ENCODE data around the gene RABGAP1L.
"Not testable (repeated sequence)": the region's sequence is repeated elsewhere in the genome, so short reads cannot be mapped to it uniquely, and the experiment has no call there.

The RABGAP1L gene
- 162 to 186 (median 182) reads per million in 3 donors for total RNA-seq

- no peaks in the 10 kb centered on the region for H3K9me3 ChIP-seq (ENCODE audit: control insufficient read depth, low read length)
- no peaks in the 10 kb centered on the region for H3K27me3 ChIP-seq (replicated peaks; ENCODE audit: control insufficient read depth, insufficient read depth, low read length, poor library complexity, severe bottlenecking)
- peak within 1 kb of the TSS; percentile 91 for H3K4me3 ChIP-seq (ENCODE audit: insufficient read depth, low read depth, low read length, poor library complexity, severe bottlenecking)
- H3K4me1 ChIP-seq (ENCODE audit: control insufficient read depth, insufficient read depth, low read length, poor library complexity, severe bottlenecking) = peaks cover 12% of the 10 kb centered on the region
- H3K27ac ChIP-seq (ENCODE audit: insufficient read depth, low read length, poor library complexity, severe bottlenecking) = peak within 1 kb of the TSS; percentile 91
- no peaks in the 10 kb centered on the region for H3K36me3 ChIP-seq (ENCODE audit: control insufficient read depth, insufficient read depth, low read length)
- peak; percentile 85 to 88 (median 87) for DNase-seq
These were observed at the start of gene RABGAP1L for GRCh38 chr1:174159252-174160108. TSS of gene RABGAP1L (plus strand) at chr1:174159520.

- Histone ChIP-seq H3K36me3 (ENCODE audit: control insufficient read depth, insufficient read depth, low read length) (no peaks in the 10 kb centered on the region), H3K9me3 (ENCODE audit: control insufficient read depth, low read length) (no peaks in the 10 kb centered on the region), H3K27me3 (replicated peaks; ENCODE audit: control insufficient read depth, insufficient read depth, low read length, poor library complexity, severe bottlenecking) (no peaks in the 10 kb centered on the region), H3K4me1 (ENCODE audit: control insufficient read depth, insufficient read depth, low read length, poor library complexity, severe bottlenecking) (no peaks in the 10 kb centered on the region), H3K27ac (ENCODE audit: insufficient read depth, low read length, poor library complexity, severe bottlenecking) (no peak overlapping the region), H3K4me3 (ENCODE audit: insufficient read depth, low read depth, low read length, poor library complexity, severe bottlenecking) (no peak overlapping the region)
- DNase-seq = no peak
These were observed 49.3 kb upstream of the RABGAP1L start for GRCh38 chr1:174110053-174110452.

- DNase-seq = no peak
- Histone ChIP-seq H3K9me3 (ENCODE audit: control insufficient read depth, low read length) (no peaks in the 10 kb centered on the region), H3K4me3 (ENCODE audit: insufficient read depth, low read depth, low read length, poor library complexity, severe bottlenecking) (no peak overlapping the region), H3K36me3 (ENCODE audit: control insufficient read depth, insufficient read depth, low read length) (no peaks in the 10 kb centered on the region), H3K27me3 (replicated peaks; ENCODE audit: control insufficient read depth, insufficient read depth, low read length, poor library complexity, severe bottlenecking) (no peaks in the 10 kb centered on the region), H3K27ac (ENCODE audit: insufficient read depth, low read length, poor library complexity, severe bottlenecking) (no peak overlapping the region), H3K4me1 (ENCODE audit: control insufficient read depth, insufficient read depth, low read length, poor library complexity, severe bottlenecking) (no peaks in the 10 kb centered on the region)
These were observed 46.7 kb upstream of the RABGAP1L start for GRCh38 chr1:174112489-174113162.

- Histone ChIP-seq H3K36me3 (ENCODE audit: control insufficient read depth, insufficient read depth, low read length) (no peaks in the 10 kb centered on the region), H3K4me1 (ENCODE audit: control insufficient read depth, insufficient read depth, low read length, poor library complexity, severe bottlenecking) (no peaks in the 10 kb centered on the region), H3K27ac (ENCODE audit: insufficient read depth, low read length, poor library complexity, severe bottlenecking) (no peak overlapping the region), H3K4me3 (ENCODE audit: insufficient read depth, low read depth, low read length, poor library complexity, severe bottlenecking) (no peak overlapping the region), H3K27me3 (replicated peaks; ENCODE audit: control insufficient read depth, insufficient read depth, low read length, poor library complexity, severe bottlenecking) (no peaks in the 10 kb centered on the region), H3K9me3 (ENCODE audit: control insufficient read depth, low read length) (no peaks in the 10 kb centered on the region)
- DNase-seq = no peak
These were observed 45.2 kb upstream of the RABGAP1L start for GRCh38 chr1:174114106-174114505.

- H3K4me3 ChIP-seq (ENCODE audit: insufficient read depth, low read depth, low read length, poor library complexity, severe bottlenecking) = no peak overlapping the region
- no peak for DNase-seq
- no peaks in the 10 kb centered on the region for H3K27me3 ChIP-seq (replicated peaks; ENCODE audit: control insufficient read depth, insufficient read depth, low read length, poor library complexity, severe bottlenecking)
- no peak overlapping the region for H3K27ac ChIP-seq (ENCODE audit: insufficient read depth, low read length, poor library complexity, severe bottlenecking)
- H3K4me1 ChIP-seq (ENCODE audit: control insufficient read depth, insufficient read depth, low read length, poor library complexity, severe bottlenecking) = no peaks in the 10 kb centered on the region
- H3K9me3 ChIP-seq (ENCODE audit: control insufficient read depth, low read length) = no peaks in the 10 kb centered on the region
- H3K36me3 ChIP-seq (ENCODE audit: control insufficient read depth, insufficient read depth, low read length) = no peaks in the 10 kb centered on the region
These were observed 44.4 kb upstream of the RABGAP1L start for GRCh38 chr1:174114788-174115448.

GRCh38 chr1:174116042-174116441, 43.3 kb upstream of the RABGAP1L start:
- no peak for DNase-seq
- Histone ChIP-seq H3K9me3 (ENCODE audit: control insufficient read depth, low read length) (no peaks in the 10 kb centered on the region), H3K4me1 (ENCODE audit: control insufficient read depth, insufficient read depth, low read length, poor library complexity, severe bottlenecking) (no peaks in the 10 kb centered on the region), H3K4me3 (ENCODE audit: insufficient read depth, low read depth, low read length, poor library complexity, severe bottlenecking) (no peak overlapping the region), H3K27ac (ENCODE audit: insufficient read depth, low read length, poor library complexity, severe bottlenecking) (no peak overlapping the region), H3K27me3 (replicated peaks; ENCODE audit: control insufficient read depth, insufficient read depth, low read length, poor library complexity, severe bottlenecking) (no peaks in the 10 kb centered on the region), H3K36me3 (ENCODE audit: control insufficient read depth, insufficient read depth, low read length) (no peaks in the 10 kb centered on the region)

- no peaks in the 10 kb centered on the region for H3K27me3 ChIP-seq (replicated peaks; ENCODE audit: control insufficient read depth, insufficient read depth, low read length, poor library complexity, severe bottlenecking)
- no peaks in the 10 kb centered on the region for H3K36me3 ChIP-seq (ENCODE audit: control insufficient read depth, insufficient read depth, low read length)
- no peak overlapping the region for H3K4me3 ChIP-seq (ENCODE audit: insufficient read depth, low read depth, low read length, poor library complexity, severe bottlenecking)
- no peak overlapping the region for H3K27ac ChIP-seq (ENCODE audit: insufficient read depth, low read length, poor library complexity, severe bottlenecking)
- DNase-seq = no peak
- H3K4me1 ChIP-seq (ENCODE audit: control insufficient read depth, insufficient read depth, low read length, poor library complexity, severe bottlenecking) = no peaks in the 10 kb centered on the region
- H3K9me3 ChIP-seq (ENCODE audit: control insufficient read depth, low read length) = no peaks in the 10 kb centered on the region
These were observed 40.6 kb upstream of the RABGAP1L start for GRCh38 chr1:174118751-174119150.

GRCh38 chr1:174122318-174122717, 37.0 kb upstream of the RABGAP1L start:
- not testable (repeated sequence) for H3K36me3 ChIP-seq (ENCODE audit: control insufficient read depth, insufficient read depth, low read length); H3K9me3 ChIP-seq (ENCODE audit: control insufficient read depth, low read length); H3K4me1 ChIP-seq (ENCODE audit: control insufficient read depth, insufficient read depth, low read length, poor library complexity, severe bottlenecking); DNase-seq; H3K27ac ChIP-seq (ENCODE audit: insufficient read depth, low read length, poor library complexity, severe bottlenecking); H3K4me3 ChIP-seq (ENCODE audit: insufficient read depth, low read depth, low read length, poor library complexity, severe bottlenecking); H3K27me3 ChIP-seq (replicated peaks; ENCODE audit: control insufficient read depth, insufficient read depth, low read length, poor library complexity, severe bottlenecking)

GRCh38 chr1:174123843-174124242, 35.5 kb upstream of the RABGAP1L start:
- Histone ChIP-seq H3K36me3 (ENCODE audit: control insufficient read depth, insufficient read depth, low read length) (no peaks in the 10 kb centered on the region), H3K27me3 (replicated peaks; ENCODE audit: control insufficient read depth, insufficient read depth, low read length, poor library complexity, severe bottlenecking) (no peaks in the 10 kb centered on the region), H3K27ac (ENCODE audit: insufficient read depth, low read length, poor library complexity, severe bottlenecking) (no peak overlapping the region), H3K9me3 (ENCODE audit: control insufficient read depth, low read length) (peaks cover 4% of the 10 kb centered on the region), H3K4me1 (ENCODE audit: control insufficient read depth, insufficient read depth, low read length, poor library complexity, severe bottlenecking) (no peaks in the 10 kb centered on the region), H3K4me3 (ENCODE audit: insufficient read depth, low read depth, low read length, poor library complexity, severe bottlenecking) (no peak overlapping the region)
- no peak for DNase-seq

GRCh38 chr1:174127176-174127575, 32.1 kb upstream of the RABGAP1L start:
- DNase-seq; H3K27ac ChIP-seq (ENCODE audit: insufficient read depth, low read length, poor library complexity, severe bottlenecking); H3K9me3 ChIP-seq (ENCODE audit: control insufficient read depth, low read length); H3K4me1 ChIP-seq (ENCODE audit: control insufficient read depth, insufficient read depth, low read length, poor library complexity, severe bottlenecking); H3K36me3 ChIP-seq (ENCODE audit: control insufficient read depth, insufficient read depth, low read length); H3K27me3 ChIP-seq (replicated peaks; ENCODE audit: control insufficient read depth, insufficient read depth, low read length, poor library complexity, severe bottlenecking); H3K4me3 ChIP-seq (ENCODE audit: insufficient read depth, low read depth, low read length, poor library complexity, severe bottlenecking): not testable (repeated sequence)

Data from effector memory CD4-positive, alpha-beta T cell (primary cell).